HepG2 (cell line): ENCODE measurements around the gene DDX60. TPM values are rescaled to one million over a fixed set of nuclear protein-coding genes. Genes with fewer than 3 reads are reported as not detected.

Experiments used
- ATAC-seq: fragments of 200-7000 bp; cut with Tn5 transposase; 3 replicates; pipeline ENCODE4 v1.9.1; 2020; ENCODE audit warnings: mild to moderate bottlenecking, moderate library complexity
- BruUV-seq: library from RNA; stranded (reverse); fragments of 400-500 nt; replicated peaks from 2 replicates; lab custom pipeline; 2021; lab: Mats Ljungman, UMichigan
- CTCF ChIA-PET: fragments of 300-600 bp; formaldehyde crosslinking; extraction: SDS; loops from one replicate; lab custom pipeline; 2021; ENCODE audit warnings: low total read pairs, inconsistent platforms, low intra/inter-chr PET ratio; lab: Yijun Ruan, JAX
- POLR2A ChIA-PET: fragments of 350-600 bp; sonication (Branson Sonifier 250); formaldehyde crosslinking; loops from one replicate; lab custom pipeline; 2020; ENCODE audit warnings: antibody characterized with exemption, inconsistent platforms; lab: Yijun Ruan, JAX
- DNase-seq: peaks from one replicate; pipeline ENCODE4 v3.0.0-alpha.2; 2015; ENCODE audit warnings: low spot score
- FAIRE-seq: peaks from 3 replicates; lab custom pipeline; 2011; peaks lifted over from hg19 to GRCh38; lab: Jason Lieb, UNC
- H2AFZ ChIP-seq: one replicate; pipeline ENCODE4 v1.6.1; 2011; ENCODE audit warnings: low read length, inconsistent platforms
- H3K27ac ChIP-seq: fragments of 300-600 bp; 3 replicates; pipeline ENCODE4 v1.8.0; 2011; ENCODE audit warnings: mixed run types, mild to moderate bottlenecking, mixed read lengths, low read length, inconsistent platforms; ENCODE audit not compliant: insufficient read depth; ENCODE audit errors: extremely low read length
- H3K27me3 ChIP-seq, 2 experiments: fragments of 200-600 bp in 1 of 2; 2 replicates in 1 of 2; 3 replicates in 1 of 2; pipeline versions ENCODE4 v1.6.0 to v1.8.0; 2011; ENCODE audit warnings: low read length in 2 of 2, mild to moderate bottlenecking in 2 of 2, moderate library complexity in 2 of 2, inconsistent platforms in 1 of 2; ENCODE audit not compliant: insufficient read depth in 2 of 2, control insufficient read depth in 1 of 2
- H3K36me3 ChIP-seq, 2 experiments: fragments of 200-600 bp in 1 of 2; replicated peaks in 1 of 2; 2 replicates in 1 of 2; 3 replicates in 1 of 2; pipeline versions ENCODE4 v1.5.1 to v1.8.0; 2011; ENCODE audit warnings: low read length in 2 of 2, inconsistent platforms in 1 of 2; ENCODE audit not compliant: insufficient read depth in 2 of 2, control insufficient read depth in 1 of 2
- H3K4me1 ChIP-seq: 2 replicates; pipeline ENCODE4 v1.5.1; 2012; ENCODE audit warnings: low read length, inconsistent platforms; ENCODE audit not compliant: insufficient read depth
- H3K4me2 ChIP-seq: 2 replicates; pipeline ENCODE4 v1.6.0; 2011; ENCODE audit warnings: low read depth, low read length, inconsistent platforms
- H3K4me3 ChIP-seq, 3 experiments: fragments of 200-600 bp in 1 of 3; sonication (generic), shearing (Covaris generic) in 1 of 3; replicated peaks in 1 of 3; 2 replicates each; pipeline ENCODE4 v1.5.1; 2011 to 2016; ENCODE audit warnings: low read length in 3 of 3, inconsistent platforms in 2 of 3, low read depth in 2 of 3, mild to moderate bottlenecking in 2 of 3, control low read depth in 1 of 3, mixed read lengths in 1 of 3; ENCODE audit not compliant: insufficient read depth in 1 of 3
- H3K79me2 ChIP-seq: one replicate; pipeline ENCODE4 v1.6.1; 2011; ENCODE audit warnings: low read length, inconsistent platforms; ENCODE audit not compliant: insufficient read depth
- H3K9ac ChIP-seq: 2 replicates; pipeline ENCODE4 v1.6.0; 2011; ENCODE audit warnings: mild to moderate bottlenecking, low read depth, low read length, inconsistent platforms; ENCODE audit not compliant: insufficient read depth
- H3K9me3 ChIP-seq: 2 replicates; pipeline ENCODE4 v1.5.1; 2012; ENCODE audit warnings: mild to moderate bottlenecking, low read length
- H4K20me1 ChIP-seq: 2 replicates; pipeline ENCODE4 v1.6.0; 2011; ENCODE audit warnings: inconsistent platforms, mild to moderate bottlenecking, low read length, moderate library complexity; ENCODE audit not compliant: insufficient read depth
- CREB3 ChIP-seq: sonication (generic); formaldehyde crosslinking; IDR thresholded peaks from 2 replicates; pipeline ENCODE4 v1.5.0; 2020; ENCODE audit warnings: missing genetic modification reagents
- EP300 ChIP-seq, 3 experiments: sonication (generic) in 1 of 3; formaldehyde crosslinking in 1 of 3; IDR thresholded peaks; 2 replicates each; pipeline versions ENCODE4 v1.5.1 to v1.6.1; 2011 to 2020; ENCODE audit warnings: low read depth in 2 of 3, low read length in 2 of 3, borderline replicate concordance in 1 of 3, improper control_type of control experiment in 1 of 3, mild to moderate bottlenecking in 1 of 3, missing genetic modification reagents in 1 of 3, moderate library complexity in 1 of 3
- FOXP1 ChIP-seq, 2 experiments: fragments of 450-650 bp in 1 of 2; IDR thresholded peaks; 2 replicates each; pipeline ENCODE4 v1.6.1; 2017 to 2018; ENCODE audit warnings: antibody characterized with exemption in 1 of 2
- MAFF ChIP-seq: IDR thresholded peaks from 2 replicates; pipeline ENCODE4 v1.6.1; 2011; ENCODE audit warnings: low read depth, low read length, improper control_type of control experiment
- MAFK ChIP-seq, 2 experiments: IDR thresholded peaks in 1 of 2; conservative IDR thresholded peaks in 1 of 2; 2 replicates each; pipeline ENCODE4 v1.6.1; 2011; ENCODE audit warnings: improper control_type of control experiment in 2 of 2, low read length in 2 of 2
- NR2F2 ChIP-seq: IDR thresholded peaks from 2 replicates; pipeline ENCODE4 v1.6.1; 2012; ENCODE audit warnings: low read depth, inconsistent platforms, borderline replicate concordance
- PHF21A ChIP-seq: sonication (generic); formaldehyde crosslinking; IDR thresholded peaks from 2 replicates; pipeline ENCODE4 v1.5.0; 2020; ENCODE audit warnings: mild to moderate bottlenecking, missing genetic modification reagents
- PTBP1 ChIP-seq: fragments of 200-400 bp; formaldehyde crosslinking; IDR thresholded peaks from 2 replicates; pipeline ENCODE4 v1.6.1; 2018; ENCODE audit warnings: low read length, low read depth; ENCODE audit not compliant: poor library complexity, severe bottlenecking
- RAD21 ChIP-seq: fragments of 450-650 bp; formaldehyde crosslinking; IDR thresholded peaks from 2 replicates; pipeline ENCODE4 v1.5.0; 2020; ENCODE audit warnings: mild to moderate bottlenecking
- RFXAP ChIP-seq: sonication (generic); formaldehyde crosslinking; IDR thresholded peaks from 2 replicates; pipeline ENCODE4 v1.4.0; 2020; ENCODE audit warnings: missing genetic modification reagents, borderline replicate concordance
- SMARCC2 ChIP-seq: fragments of 450-650 bp; IDR thresholded peaks from 2 replicates; pipeline ENCODE4 v1.6.1; 2017; ENCODE audit warnings: antibody characterized with exemption, mild to moderate bottlenecking
- ZNF264 ChIP-seq: sonication (generic); formaldehyde crosslinking; IDR thresholded peaks from 2 replicates; pipeline ENCODE4 v1.4.0; 2020; ENCODE audit warnings: missing genetic modification reagents
- ZNF292 ChIP-seq: sonication (generic); formaldehyde crosslinking; IDR thresholded peaks from 2 replicates; pipeline ENCODE4 v1.8.1; 2022; ENCODE audit warnings: mild to moderate bottlenecking, low read depth, missing genetic modification reagents, borderline replicate concordance
- ZNF549 ChIP-seq: sonication (generic); formaldehyde crosslinking; IDR thresholded peaks from 2 replicates; pipeline ENCODE4 v1.5.0; 2020; ENCODE audit warnings: missing genetic modification reagents
- WGBS: methylation state at CpG from one replicate; pipeline ENCODE4 v1.1.6; 2017; ENCODE audit warnings: low lambda C conversion rate; 5-methylcytosine and 5-hydroxymethylcytosine counted together
- in situ Hi-C: cut with HindIII; loops from 2 replicates; pipeline ENCODE4 v1.10.0; 2017; ENCODE audit warnings: low pct_unique_long_range_greater_than_20kb; ENCODE audit not compliant: extremely low pct_ligation_motif_present
- intact Hi-C: fragments of 100-400 bp; cut with micrococcal nuclease; formaldehyde crosslinking; loops from one replicate; pipeline ENCODE4 v1.10.0; 2022; ENCODE audit not compliant: unreplicated experiment
- polyA plus RNA-seq, 8 experiments: library from polyadenylated mRNA; depleted of rRNA in 3 of 8; stranded (reverse) in 7 of 8; unstranded in 1 of 8; fragments of >200 nt; fragmentation: Illumina TruSeq in 4 of 8; extraction: Trizol in 4 of 8; gene quantifications; 2 replicates each; pipeline versions ENCODE4 v1.2.1 to v1.2.3, GENCODE V29; 2011 to 2016; ENCODE audit warnings: low read depth in 4 of 8, missing spikeins in 1 of 8, mixed read lengths in 1 of 8; ENCODE audit not compliant: insufficient read depth in 1 of 8
- total RNA-seq, 5 experiments: library from RNA; depleted of rRNA; stranded (reverse); fragments of >200 nt; fragmentation: Illumina TruSeq; extraction: Trizol; gene quantifications; 2 replicates each; pipeline ENCODE4 v1.2.3, GENCODE V29; 2016; ENCODE audit warnings: low read depth in 1 of 5
- TF ChIP-seq, protein P1 (sequence below): sonication (generic); formaldehyde crosslinking; IDR thresholded peaks from 2 replicates; pipeline ENCODE4 v1.4.0; 2020; ENCODE audit warnings: missing genetic modification reagents, mild to moderate bottlenecking, borderline replicate concordance

DDX60 gene
- total and polyA plus RNA-seq, 2 of the 13 experiments (the other 11 are each of a cell fraction or from before 2014, with no cell fraction given) = 0.35 TPM; not detected in 1

- peaks cover 9% of the 10 kb centered on the region; the same call in 1 of the 2 replicates for H3K9me3 ChIP-seq
- H3K9ac ChIP-seq = no peak overlapping the region
- H2AFZ ChIP-seq = no peak overlapping the region
- FAIRE-seq (no peak), DNase-seq (no peak), ATAC-seq (no peak)
- no peak overlapping the region for H3K4me2 ChIP-seq
- no peak overlapping the region for H3K27ac ChIP-seq
- H3K4me3 ChIP-seq = no peak overlapping the region
- no peaks in the 10 kb centered on the region for H4K20me1 ChIP-seq
- 6% methylated on average over 5 of the region's 5 CpGs for WGBS
- peak; percentile 10 to 59; a peak in 2 of 4 replicates for TF ChIP-seq MAFK (conservative IDR thresholded peaks at IDR 0.05 in 1 of 2, IDR thresholded peaks at IDR 0.05 in 1 of 2; ENCODE audit: low read length in 2 of 2)
- peak; percentile 65 for TF ChIP-seq MAFF
- TF ChIP-seq ZNF292 (CRISPR knock-in tag) = no peak
- H3K27me3 ChIP-seq = no peaks in the 10 kb centered on the region
- H3K4me1 ChIP-seq = no peaks in the 10 kb centered on the region
- intact Hi-C loops (no loop called here), in situ Hi-C loops (no loop called here)
- no peaks in the 10 kb centered on the region for H3K79me2 ChIP-seq
- no peaks in the 10 kb centered on the region for H3K36me3 ChIP-seq
- CTCF ChIA-PET = no interaction called here
- POLR2A ChIA-PET = no interaction called here
- BruUV-seq = no TSS peak
These were observed 70.9 kb downstream of the DDX60 start for GRCh38 chr4:168247603-168248002.

GRCh38 chr4:168241953-168242352 is 76.6 kb downstream of the DDX60 start:
- no peaks in the 10 kb centered on the region for H3K79me2 ChIP-seq
- no peak overlapping the region for H3K4me2 ChIP-seq
- in situ Hi-C loops = no loop called here
- peaks cover 30% of the 10 kb centered on the region for H3K9me3 ChIP-seq
- no peaks in the 10 kb centered on the region for H4K20me1 ChIP-seq
- no peak overlapping the region for H3K27ac ChIP-seq
- POLR2A ChIA-PET = no interaction called here
- no peak overlapping the region for H3K9ac ChIP-seq
- no peak for DNase-seq
- TF ChIP-seq PTBP1 (no peak), RAD21 (CRISPR knock-in tag) (no peak), PHF21A (CRISPR knock-in tag) (no peak), CREB3 (no peak), ZNF549 (CRISPR knock-in tag) (no peak), RFXAP (CRISPR knock-in tag) (no peak), NR2F2 (no peak), EP300 (IDR thresholded peaks at IDR 0.05; ENCODE audit: low read depth in 2 of 2, low read length in 2 of 2) (no peak), EP300 (CRISPR knock-in tag; IDR thresholded peaks at IDR 0.05; ENCODE audit: borderline replicate concordance) (no peak), SMARCC2 (no peak), ZNF264 (CRISPR knock-in tag) (no peak), FOXP1 (IDR thresholded peaks at IDR 0.05) (no peak), FOXP1 (CRISPR knock-in tag; IDR thresholded peaks at IDR 0.05) (no peak)
- TF ChIP-seq, protein P1, sequence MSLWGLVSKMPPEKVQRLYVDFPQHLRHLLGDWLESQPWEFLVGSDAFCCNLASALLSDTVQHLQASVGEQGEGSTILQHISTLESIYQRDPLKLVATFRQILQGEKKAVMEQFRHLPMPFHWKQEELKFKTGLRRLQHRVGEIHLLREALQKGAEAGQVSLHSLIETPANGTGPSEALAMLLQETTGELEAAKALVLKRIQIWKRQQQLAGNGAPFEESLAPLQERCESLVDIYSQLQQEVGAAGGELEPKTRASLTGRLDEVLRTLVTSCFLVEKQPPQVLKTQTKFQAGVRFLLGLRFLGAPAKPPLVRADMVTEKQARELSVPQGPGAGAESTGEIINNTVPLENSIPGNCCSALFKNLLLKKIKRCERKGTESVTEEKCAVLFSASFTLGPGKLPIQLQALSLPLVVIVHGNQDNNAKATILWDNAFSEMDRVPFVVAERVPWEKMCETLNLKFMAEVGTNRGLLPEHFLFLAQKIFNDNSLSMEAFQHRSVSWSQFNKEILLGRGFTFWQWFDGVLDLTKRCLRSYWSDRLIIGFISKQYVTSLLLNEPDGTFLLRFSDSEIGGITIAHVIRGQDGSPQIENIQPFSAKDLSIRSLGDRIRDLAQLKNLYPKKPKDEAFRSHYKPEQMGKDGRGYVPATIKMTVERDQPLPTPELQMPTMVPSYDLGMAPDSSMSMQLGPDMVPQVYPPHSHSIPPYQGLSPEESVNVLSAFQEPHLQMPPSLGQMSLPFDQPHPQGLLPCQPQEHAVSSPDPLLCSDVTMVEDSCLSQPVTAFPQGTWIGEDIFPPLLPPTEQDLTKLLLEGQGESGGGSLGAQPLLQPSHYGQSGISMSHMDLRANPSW (CRISPR knock-in tag) = no peak
- TF ChIP-seq, all 625 proteins: peak for 0
- BruUV-seq = no TSS peak
- 46% methylated on average over 3 of the region's 3 CpGs for WGBS
- no peak for FAIRE-seq
- Histone ChIP-seq H3K27me3 (no peaks in the 10 kb centered on the region), H3K36me3 (no peaks in the 10 kb centered on the region), H2AFZ (no peak overlapping the region), H3K4me3 (no peak overlapping the region), H3K4me1 (no peaks in the 10 kb centered on the region)
- no peak for ATAC-seq
- intact Hi-C loops = no loop called here
- CTCF ChIA-PET = no interaction called here
